Stomach smooth muscle (tissue), 2 donors: ENCODE data around the gene RHOB.

ENCODE experiments used
- H3K27ac ChIP-seq: one replicate; pipeline ENCODE4 v1.7.0; 2013; ENCODE audit warnings: mild to moderate bottlenecking, low read length, inconsistent platforms
- H3K27me3 ChIP-seq, 2 donors: one replicate each; pipeline ENCODE4 v1.7.0; 2013; ENCODE audit warnings: low read length in 2 of 2; ENCODE audit not compliant: insufficient read depth in 2 of 2, control insufficient read depth in 1 of 2
- H3K36me3 ChIP-seq, 2 donors: one replicate each; pipeline ENCODE4 v1.7.0; 2013; ENCODE audit warnings: low read length in 2 of 2; ENCODE audit not compliant: control insufficient read depth in 2 of 2, insufficient read depth in 2 of 2
- H3K4me1 ChIP-seq: one replicate; pipeline ENCODE4 v1.7.0; 2013; ENCODE audit warnings: low read length; ENCODE audit not compliant: control insufficient read depth, insufficient read depth
- H3K4me3 ChIP-seq, 2 donors: one replicate each; pipeline ENCODE4 v1.7.0; 2013; ENCODE audit warnings: low read length in 2 of 2
- H3K9ac ChIP-seq, 2 donors: one replicate each; pipeline ENCODE4 v1.7.0; 2013; ENCODE audit warnings: low read length in 2 of 2, mild to moderate bottlenecking in 1 of 2
- H3K9me3 ChIP-seq, 2 donors: one replicate each; pipeline ENCODE4 v1.7.0; 2013; ENCODE audit warnings: low read length in 2 of 2; ENCODE audit not compliant: control insufficient read depth in 2 of 2
- donor health status: healthy.
- donor health status: Pancreatic carcinoma.

The RHOB gene

DNA sequence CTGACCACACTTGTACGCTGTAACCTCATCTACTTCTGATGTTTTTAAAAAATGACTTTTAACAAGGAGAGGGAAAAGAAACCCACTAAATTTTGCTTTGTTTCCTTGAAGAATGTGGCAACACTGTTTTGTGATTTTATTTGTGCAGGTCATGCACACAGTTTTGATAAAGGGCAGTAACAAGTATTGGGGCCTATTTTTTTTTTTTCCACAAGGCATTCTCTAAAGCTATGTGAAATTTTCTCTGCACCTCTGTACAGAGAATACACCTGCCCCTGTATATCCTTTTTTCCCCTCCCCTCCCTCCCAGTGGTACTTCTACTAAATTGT is 2.1 kb downstream of the RHOB start:
- Histone ChIP-seq H3K36me3 (peaks cover 13 to 23% of the 10 kb centered on the region in 2 donors), H3K4me1 (peaks cover 33% of the 10 kb centered on the region), H3K4me3 (peak overlapping the region; percentile 99), H3K27me3 (no peaks in the 10 kb centered on the region), H3K9ac (peak overlapping the region; percentile 100), H3K9me3 (no peaks in the 10 kb centered on the region), H3K27ac (peak overlapping the region; percentile 100)

DNA sequence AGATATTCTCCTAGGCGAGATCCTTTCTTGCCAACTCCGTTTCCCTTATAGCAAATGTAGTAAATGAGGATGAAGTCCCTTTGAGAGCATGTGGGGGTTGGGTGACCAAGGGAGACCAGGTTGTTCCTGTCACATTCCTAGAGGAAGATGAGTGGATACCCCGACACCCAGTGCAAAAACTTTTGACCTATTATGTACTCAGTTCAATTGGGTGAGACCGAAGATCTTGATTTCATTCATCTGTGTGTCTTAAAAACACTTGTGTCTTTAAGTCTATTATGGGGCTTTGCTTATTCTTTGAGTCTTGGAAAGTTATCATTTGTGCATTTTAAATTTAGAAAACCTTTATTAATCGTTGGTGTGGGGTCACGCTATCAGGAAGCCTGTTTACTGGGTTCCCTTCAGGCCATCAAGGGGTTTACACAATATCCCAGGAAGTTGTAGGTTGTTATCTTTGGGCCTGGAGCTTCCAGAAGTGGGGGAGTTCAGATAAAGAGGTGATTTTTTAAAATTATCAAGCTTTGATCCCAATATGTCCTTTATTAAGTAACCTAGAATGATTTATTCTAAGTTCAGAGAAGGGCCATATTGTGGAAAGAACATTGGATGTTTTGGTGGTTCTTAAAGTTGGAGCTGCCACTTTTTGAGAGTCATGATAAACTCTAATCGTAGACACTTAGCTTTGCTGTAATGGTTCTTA is 2.8 kb downstream of the RHOB start:
- Histone ChIP-seq H3K9ac (peak overlapping the region; percentile 100), H3K27ac (peak overlapping the region; percentile 100), H3K9me3 (no peaks in the 10 kb centered on the region), H3K36me3 (peaks cover 13 to 23% of the 10 kb centered on the region in 2 donors), H3K4me1 (peaks cover 30% of the 10 kb centered on the region), H3K27me3 (no peaks in the 10 kb centered on the region), H3K4me3 (peak overlapping the region; percentile 99)

DNA sequence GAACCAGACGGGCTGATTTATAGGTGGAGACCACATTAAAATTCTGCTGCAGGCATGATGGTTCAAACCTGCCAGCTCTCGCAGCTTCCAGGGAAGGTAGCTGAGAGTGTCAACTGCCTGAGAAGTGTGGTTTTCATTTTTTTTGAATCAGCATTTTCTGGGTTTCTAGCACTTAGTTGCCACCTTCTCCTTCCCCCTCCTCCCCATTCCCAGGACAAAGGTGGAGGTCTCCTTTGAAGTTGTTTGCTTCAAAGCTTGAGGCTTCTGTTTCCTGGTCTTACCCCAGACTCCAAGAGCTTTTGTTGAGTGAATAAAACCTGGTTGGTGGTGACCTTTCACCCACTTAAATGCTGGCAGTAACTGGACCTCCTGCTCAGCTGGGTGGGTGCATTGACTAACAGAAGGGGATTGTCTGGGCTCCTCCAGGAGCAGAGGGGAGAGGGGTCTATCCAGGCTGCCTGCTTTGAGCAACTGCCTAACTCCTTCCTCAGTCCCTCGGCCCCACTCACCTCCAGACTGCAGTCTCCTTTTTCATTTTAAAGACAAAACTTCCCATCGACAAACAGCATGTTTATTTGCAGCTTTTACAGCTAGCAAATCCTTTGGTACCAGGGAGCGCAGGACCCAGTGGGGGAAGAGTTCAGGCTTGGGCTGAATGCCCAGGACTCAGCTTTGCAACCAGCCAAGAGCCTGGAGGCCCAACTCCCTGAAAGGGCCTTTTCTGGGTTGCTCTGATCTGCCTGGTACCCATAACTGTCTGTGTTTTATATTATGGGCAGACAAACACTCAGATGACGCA is 3.5 kb downstream of the RHOB start:
- Histone ChIP-seq H3K27ac (peak overlapping the region; percentile 100), H3K4me1 (peaks cover 22% of the 10 kb centered on the region), H3K36me3 (peaks cover 13 to 23% of the 10 kb centered on the region in 2 donors), H3K9me3 (no peaks in the 10 kb centered on the region), H3K27me3 (no peaks in the 10 kb centered on the region), H3K4me3 (peak overlapping the region; percentile 99), H3K9ac (peak overlapping the region; percentile 100)

DNA sequence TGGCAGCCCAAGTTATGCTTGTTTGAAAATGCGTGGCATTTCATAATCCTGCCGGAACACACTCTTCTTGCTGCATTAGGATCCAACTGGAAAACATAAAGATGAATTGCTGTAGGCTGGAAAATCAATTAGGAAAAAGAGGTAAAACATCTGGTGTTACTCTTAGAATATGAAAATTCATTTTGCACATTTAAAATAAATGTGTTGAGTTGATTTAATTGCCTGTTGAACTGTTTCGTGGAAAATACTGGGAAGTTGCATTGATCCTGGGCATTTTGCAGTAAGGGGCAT is 4.1 kb downstream of the RHOB start:
- H3K4me1 ChIP-seq, result peaks cover 22% of the 10 kb centered on the region
- H3K9me3 ChIP-seq, result no peaks in the 10 kb centered on the region
- peak overlapping the region; percentile 10 to 99 for H3K4me3 ChIP-seq
- H3K9ac ChIP-seq, result peak overlapping the region; percentile 68 to 100
- H3K36me3 ChIP-seq, result peaks cover 13 to 23% of the 10 kb centered on the region in 2 donors
- H3K27me3 ChIP-seq, result no peaks in the 10 kb centered on the region
- peak overlapping the region; percentile 100 for H3K27ac ChIP-seq

DNA sequence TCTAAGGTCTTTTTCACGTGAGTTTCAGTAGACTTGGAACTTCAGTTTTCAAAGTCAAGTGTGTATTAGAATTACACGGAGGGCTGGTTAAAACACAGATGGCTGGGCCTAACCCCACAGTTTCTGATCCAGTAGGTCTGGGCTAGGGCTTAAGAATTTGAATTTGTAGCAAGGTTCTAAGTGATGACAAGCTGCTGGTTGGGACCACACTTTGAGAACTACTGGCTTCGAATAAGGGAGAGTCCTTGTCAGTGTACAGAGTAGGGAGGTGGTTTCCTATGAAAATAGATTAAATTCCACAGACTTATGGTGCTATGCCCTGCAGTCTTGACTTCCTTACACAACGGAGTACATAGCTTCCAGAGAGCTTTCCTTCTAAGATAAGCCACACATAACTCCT is 4.5 kb downstream of the RHOB start:
- no peaks in the 10 kb centered on the region for H3K9me3 ChIP-seq
- H3K27ac ChIP-seq, result peak overlapping the region; percentile 100
- no peaks in the 10 kb centered on the region for H3K27me3 ChIP-seq
- peaks cover 26% of the 10 kb centered on the region for H3K4me1 ChIP-seq
- H3K9ac ChIP-seq, result peak overlapping the region; percentile 68 to 100
- H3K36me3 ChIP-seq, result peaks cover 13 to 23% of the 10 kb centered on the region in 2 donors
- H3K4me3 ChIP-seq, result peak overlapping the region; percentile 10 to 99

DNA sequence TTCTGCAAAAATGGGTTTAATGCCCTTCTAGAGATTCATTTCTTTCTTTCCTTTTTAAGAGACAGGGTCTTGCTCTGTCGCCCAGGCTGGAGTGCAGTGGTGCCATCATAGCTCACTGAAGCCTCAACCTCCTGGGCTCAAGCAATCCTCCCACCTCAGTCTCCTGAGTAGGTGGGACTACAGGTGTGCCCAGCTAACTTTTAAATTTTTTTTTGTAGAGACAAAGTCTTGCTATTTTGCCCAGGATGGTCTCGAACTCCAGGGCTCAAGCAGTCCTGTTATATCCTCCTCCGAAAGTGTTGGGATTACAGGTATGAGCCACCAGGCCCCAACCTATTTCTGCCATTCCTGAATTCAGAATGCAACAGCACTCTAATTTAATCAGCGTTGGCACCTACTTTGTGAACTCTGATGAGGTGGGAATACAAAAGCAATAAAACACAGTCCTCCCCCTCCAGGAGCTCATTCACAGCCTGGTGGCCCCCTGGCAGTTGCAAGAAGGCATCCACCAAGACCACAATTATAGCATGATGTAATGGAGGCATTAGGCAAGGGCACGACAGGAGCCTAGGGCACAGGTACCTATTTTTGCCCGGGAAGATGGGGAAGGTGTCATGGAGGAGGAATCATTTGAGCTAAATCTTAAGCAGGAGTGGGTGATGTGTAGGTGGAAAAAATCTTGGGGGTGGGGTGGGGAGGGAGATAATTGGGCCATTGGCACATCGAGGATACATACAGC is 5.1 kb downstream of the RHOB start:
- peak overlapping the region in 1 of 2 donors; percentile 35 for H3K4me3 ChIP-seq
- peaks cover 13 to 23% of the 10 kb centered on the region in 2 donors for H3K36me3 ChIP-seq
- H3K27ac ChIP-seq, result peak overlapping the region; percentile 100
- H3K4me1 ChIP-seq, result peaks cover 28% of the 10 kb centered on the region
- no peaks in the 10 kb centered on the region for H3K27me3 ChIP-seq
- H3K9ac ChIP-seq, result peak overlapping the region; percentile 68 to 100
- no peaks in the 10 kb centered on the region for H3K9me3 ChIP-seq

DNA sequence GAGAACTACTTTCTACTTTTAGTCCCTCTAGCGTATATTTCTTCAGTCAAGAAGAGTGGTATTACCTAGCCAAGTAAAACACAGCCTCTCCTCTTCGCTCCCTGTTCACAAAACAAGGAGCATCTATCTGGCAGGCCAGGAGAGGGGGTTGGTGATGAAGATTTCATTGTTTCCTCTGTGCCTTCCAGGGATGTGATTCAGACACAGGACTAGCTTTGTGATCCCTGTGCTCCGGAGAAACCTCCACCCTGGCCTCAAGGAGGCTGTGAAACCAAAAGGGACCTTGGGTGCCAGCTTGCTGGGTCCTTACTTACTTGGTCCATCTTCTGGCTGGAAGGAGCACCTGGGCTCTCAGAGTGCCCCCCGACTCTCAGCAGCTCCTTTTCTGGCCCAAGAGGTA is 5.7 kb downstream of the RHOB start:
- peak overlapping the region; percentile 100 for H3K27ac ChIP-seq
- H3K4me1 ChIP-seq, result peaks cover 32% of the 10 kb centered on the region
- H3K4me3 ChIP-seq, result no peak overlapping the region
- no peaks in the 10 kb centered on the region for H3K27me3 ChIP-seq
- peak overlapping the region; percentile 42 to 100 for H3K9ac ChIP-seq
- H3K36me3 ChIP-seq, result peaks cover 13 to 21% of the 10 kb centered on the region in 2 donors
- no peaks in the 10 kb centered on the region for H3K9me3 ChIP-seq

DNA sequence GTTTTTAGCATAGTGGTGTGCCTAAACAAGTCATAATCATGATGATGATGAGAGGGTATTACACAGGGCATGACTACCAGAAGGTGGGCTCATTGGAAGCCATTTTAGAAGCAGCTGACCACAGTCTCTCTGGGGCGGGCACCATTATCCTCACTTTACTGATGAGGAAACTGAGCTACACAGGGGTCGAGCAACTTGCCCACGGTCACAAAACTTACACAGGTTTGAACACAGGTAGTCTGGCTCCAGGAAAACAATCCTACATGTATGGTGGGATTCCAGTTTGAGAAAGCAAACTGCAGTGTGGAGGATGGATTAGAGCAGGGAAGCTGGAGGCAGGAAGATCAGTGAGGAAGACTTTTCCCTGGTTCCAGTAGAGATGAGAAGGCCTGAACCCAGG is 6.2 kb downstream of the RHOB start:
- peak overlapping the region in 1 of 2 donors; percentile 100 for H3K9ac ChIP-seq
- H3K27me3 ChIP-seq, result no peaks in the 10 kb centered on the region
- peak overlapping the region; percentile 100 for H3K27ac ChIP-seq
- H3K4me1 ChIP-seq, result peaks cover 32% of the 10 kb centered on the region
- H3K36me3 ChIP-seq, result peaks cover 10 to 16% of the 10 kb centered on the region in 2 donors
- H3K4me3 ChIP-seq, result no peak overlapping the region
- no peaks in the 10 kb centered on the region for H3K9me3 ChIP-seq

DNA sequence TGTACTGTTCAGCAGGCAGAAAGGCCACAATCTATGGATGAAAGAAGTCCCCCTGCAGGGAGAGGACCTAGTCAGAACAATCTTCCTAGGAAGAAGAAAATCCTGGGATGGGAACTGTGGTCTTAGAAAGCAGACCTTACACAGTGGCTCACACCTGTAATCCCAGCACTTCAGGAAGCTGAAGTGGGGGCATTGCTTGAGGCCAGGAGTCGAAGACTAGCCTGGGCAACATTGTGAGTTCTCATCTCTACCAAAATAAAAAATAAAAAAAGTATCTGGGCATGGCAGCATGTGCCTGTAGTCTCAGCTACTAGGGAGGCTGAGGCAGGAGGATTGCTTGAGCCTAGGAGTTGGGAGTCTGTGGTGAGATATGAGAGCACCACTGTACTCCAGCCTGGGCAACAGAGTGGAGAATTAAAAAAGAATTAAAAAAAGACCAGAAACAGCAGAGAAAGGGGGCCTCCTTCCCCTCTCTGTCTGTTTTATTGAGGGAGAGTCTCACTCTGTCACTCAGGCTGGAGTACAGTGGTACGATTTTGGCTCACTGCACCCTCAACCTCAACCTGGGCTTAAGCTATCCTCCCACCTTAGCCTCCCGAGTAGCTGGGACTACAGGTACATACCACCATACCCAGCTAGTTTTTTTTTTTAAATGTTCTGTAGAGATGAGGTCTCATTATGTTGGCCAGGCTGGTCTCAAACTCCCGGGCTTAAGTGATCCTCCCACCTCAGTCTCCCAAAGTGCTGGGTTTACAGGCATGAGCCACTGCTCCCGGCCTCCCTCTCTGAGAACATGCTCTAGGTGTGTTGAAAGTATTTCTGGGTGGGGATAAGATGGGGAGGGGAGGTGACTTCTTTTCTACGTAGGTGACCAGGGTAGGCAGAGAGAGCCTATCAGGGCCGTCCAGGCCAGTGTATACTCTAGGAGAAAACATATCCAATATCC is 7.4 kb downstream of the RHOB start:
- Histone ChIP-seq H3K9me3 (no peaks in the 10 kb centered on the region), H3K4me1 (peaks cover 32% of the 10 kb centered on the region), H3K4me3 (no peak overlapping the region), H3K9ac (no peak overlapping the region), H3K27me3 (no peaks in the 10 kb centered on the region), H3K27ac (no peak overlapping the region), H3K36me3 (peaks cover 4 to 5% of the 10 kb centered on the region in 2 donors)

DNA sequence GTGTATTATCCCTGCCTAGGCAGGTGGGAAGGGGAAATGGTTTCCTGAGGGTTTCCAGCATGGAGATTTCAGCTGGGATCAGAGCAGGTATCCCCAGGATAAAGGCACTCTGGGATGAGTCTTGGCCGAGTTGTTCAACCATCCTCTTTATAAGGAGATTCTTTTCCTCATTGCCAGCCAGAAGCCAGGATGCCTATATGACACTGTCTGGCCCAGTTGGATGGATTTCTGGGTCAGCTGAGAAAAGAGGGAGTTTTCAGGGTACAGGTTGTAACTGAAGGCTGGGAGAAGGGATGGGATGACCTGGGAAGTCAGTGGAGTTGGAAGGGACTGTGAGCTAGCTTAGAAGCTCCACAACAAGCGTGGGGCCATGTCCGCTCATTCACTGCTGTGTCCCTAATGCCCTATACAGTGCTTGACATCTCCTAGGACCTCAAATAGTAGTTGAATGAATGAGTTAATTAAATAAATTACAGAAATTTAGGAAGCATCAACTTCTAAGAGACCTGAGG is 8.3 kb downstream of the RHOB start:
- Histone ChIP-seq H3K27me3 (no peaks in the 10 kb centered on the region), H3K4me3 (peak overlapping the region in 1 of 2 donors; percentile 8), H3K27ac (no peak overlapping the region), H3K9me3 (no peaks in the 10 kb centered on the region), H3K9ac (no peak overlapping the region), H3K4me1 (peaks cover 32% of the 10 kb centered on the region), H3K36me3 (no peaks in the 10 kb centered on the region)
